GM03348 (cell line): ENCODE data around the gene PHRF1.
A peak's percentile ranks its signal among the peaks of the same experiment; 100 is the strongest.

Experiments used
- DNase-seq: peaks from one replicate; pipeline ENCODE4 v3.0.0; 2012; ENCODE audit warnings: low spot score

The PHRF1 gene

DNA sequence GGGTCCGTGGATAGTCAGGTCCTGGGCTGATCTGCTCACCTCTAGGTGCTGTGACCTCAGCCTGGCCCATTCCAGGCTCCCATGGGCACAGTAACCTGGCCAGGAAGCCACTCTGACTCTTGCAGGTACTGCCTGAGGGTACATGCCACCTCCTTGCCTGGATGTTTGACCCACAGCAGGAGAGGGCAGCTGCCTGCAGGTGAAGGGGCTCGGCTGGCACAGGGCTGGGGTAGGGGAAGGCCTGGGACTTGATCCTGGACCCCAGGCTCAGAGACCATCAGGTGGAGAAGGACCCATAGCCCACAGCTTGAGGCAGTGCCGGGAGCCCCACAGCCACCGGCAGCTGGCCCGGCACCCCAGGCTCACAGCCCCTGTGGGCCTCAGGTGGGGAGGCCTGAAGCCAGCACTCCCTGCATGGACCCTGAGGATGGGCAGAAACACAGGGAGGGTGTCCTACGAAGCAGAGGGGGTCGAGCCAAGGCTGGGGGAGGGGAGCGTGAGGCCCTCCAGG is 36.2 kb upstream of the PHRF1 start:
- no peak for DNase-seq

GRCh38 chr11:540583-541432 is 35.5 kb upstream of the PHRF1 start:
- no peak for DNase-seq

- DNase-seq, result no peak
Measured at GRCh38 chr11:541433-541885, 34.8 kb upstream of the PHRF1 start.

DNA sequence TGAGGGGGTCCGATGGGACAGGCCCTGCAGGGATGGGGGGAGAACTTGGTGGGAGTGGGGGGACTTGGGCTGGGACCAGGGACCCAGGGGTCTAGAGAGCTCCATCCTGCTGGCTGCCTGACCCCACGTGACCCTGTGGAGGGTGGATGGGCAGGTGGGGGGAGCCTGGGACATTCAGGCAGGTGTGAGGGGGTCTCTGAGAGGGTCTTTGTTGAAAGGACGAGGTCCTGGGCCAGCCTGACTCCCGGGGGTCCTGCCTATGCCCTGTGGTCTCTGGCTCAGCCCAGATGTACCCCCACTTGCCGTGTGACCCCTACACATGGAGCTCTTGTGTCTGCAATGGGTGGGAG is 31.5 kb upstream of the PHRF1 start:
- DNase-seq, result no peak

GRCh38 chr11:545171-545570 is 31.1 kb upstream of the PHRF1 start:
- no peak for DNase-seq

GRCh38 chr11:548700-549603 is 27.3 kb upstream of the PHRF1 start:
- DNase-seq, result no peak

DNA sequence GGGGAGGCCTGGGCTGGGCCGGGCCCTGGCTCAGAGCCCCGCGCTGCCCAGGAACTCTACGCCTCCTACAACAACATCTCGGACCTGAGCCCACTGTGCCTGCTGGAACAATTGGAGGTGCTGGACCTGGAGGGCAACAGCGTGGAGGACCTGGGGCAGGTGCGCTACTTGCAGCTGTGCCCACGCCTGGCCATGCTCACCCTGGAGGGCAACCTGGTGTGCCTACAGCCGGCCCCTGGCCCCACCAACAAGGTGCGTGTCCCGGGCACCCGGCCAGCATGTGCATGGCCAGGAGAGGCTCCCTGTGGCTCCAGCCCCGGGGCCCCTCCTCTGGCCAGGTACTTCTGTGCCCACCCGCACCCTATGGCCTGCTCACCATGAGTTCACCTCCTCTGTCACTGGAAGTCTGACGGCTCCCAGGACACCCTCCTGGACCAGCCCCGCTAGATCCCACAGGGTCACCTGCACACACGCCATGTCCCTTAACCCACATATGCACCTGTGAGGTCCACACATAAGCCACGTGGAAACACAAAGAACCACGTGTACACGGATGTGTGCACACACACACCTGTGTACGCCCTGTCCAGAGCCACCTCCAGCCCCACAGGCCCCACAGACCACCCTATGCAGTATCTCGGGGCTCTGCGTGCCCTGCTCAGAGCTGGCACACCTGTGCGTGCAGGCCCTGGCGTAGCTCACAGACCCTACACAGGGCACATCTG is 26.1 kb upstream of the PHRF1 start:
- no peak for DNase-seq

DNA sequence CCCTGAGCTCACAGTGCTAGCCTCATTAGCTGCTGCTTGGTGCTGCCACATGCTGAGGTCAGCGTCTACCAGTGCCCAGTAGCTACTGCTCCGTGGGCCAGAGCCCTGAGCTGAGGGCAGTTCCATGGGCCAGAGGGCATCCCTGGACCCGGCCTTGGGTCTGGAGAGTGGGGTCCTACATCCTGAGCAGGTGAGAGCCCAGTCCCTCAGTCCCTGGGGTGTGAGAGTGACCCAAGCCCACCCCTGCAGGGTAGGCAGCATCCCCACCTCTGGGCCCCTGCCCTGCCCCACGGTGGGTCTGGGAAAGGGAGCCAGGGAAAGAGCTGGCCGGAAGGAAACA is 25.6 kb upstream of the PHRF1 start:
- DNase-seq, result no peak

- DNase-seq, result no peak
Measured at GRCh38 chr11:551131-551530, 25.1 kb upstream of the PHRF1 start.

DNA sequence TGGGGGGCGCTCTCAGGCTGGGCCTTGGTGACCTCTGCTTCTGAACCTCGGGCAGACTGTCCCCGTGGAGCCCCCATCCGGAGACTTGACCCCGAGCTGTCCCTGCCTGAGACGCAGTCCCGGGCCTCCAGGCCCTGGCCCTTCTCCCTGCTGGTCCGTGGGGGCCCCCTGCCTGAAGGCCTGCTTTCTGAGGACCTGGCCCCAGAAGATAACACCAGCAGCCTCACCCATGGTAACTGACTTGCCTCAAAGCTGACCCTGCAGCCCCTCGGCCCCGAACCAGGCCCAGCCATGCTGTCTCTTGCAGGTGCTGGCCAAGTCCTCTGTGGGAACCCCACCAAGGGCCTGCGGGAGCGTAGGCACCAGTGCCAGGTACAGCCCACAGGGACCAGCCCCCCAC is 24.7 kb upstream of the PHRF1 start:
- no peak for DNase-seq

DNA sequence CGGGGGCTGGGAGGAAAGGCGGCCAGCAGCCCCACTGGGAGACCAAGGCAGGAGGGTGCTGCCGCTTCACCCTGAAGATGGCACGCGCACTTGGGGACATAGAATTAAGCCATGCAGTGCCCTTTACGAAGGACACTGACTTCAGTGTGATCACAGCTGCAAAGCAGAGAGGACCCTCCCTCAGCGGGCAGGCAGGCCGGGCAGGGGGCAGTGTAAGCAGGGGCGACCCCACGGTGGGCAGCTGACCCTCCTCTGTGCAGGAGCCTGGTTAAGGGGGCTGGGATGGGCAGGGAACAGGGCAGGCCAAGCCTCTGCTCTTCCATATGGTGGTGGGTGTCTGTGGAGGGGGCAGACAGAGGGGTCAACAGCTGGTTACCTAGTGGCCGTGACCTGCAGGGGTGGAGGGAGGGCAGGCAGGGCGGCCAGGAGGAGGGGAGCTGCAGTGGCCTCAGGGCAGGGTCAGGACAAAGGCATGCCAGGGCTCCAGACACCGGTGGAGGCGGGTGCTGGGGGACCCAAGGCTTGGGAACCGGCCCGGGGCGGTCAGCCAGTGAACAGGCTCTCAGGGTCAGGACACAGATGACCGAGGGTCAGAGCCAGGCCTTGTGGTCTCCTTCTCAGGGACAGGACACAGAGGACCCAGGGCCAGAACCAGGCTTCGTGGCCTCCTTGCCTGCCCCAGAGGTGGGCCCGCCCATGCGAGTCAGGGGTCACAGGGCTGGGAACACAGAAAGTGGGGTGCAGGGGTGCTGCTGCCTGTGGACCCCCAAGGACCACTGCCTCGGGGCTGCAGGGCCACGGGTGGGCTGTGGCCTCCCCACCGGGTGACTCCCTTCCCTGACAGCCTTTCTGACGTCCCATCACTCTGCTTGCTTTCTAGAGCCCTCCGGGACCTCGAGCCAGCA is 22.9 kb upstream of the PHRF1 start:
- DNase-seq, result no peak

GRCh38 chr11:553988-554340 is 22.3 kb upstream of the PHRF1 start:
- DNase-seq, result no peak

DNA sequence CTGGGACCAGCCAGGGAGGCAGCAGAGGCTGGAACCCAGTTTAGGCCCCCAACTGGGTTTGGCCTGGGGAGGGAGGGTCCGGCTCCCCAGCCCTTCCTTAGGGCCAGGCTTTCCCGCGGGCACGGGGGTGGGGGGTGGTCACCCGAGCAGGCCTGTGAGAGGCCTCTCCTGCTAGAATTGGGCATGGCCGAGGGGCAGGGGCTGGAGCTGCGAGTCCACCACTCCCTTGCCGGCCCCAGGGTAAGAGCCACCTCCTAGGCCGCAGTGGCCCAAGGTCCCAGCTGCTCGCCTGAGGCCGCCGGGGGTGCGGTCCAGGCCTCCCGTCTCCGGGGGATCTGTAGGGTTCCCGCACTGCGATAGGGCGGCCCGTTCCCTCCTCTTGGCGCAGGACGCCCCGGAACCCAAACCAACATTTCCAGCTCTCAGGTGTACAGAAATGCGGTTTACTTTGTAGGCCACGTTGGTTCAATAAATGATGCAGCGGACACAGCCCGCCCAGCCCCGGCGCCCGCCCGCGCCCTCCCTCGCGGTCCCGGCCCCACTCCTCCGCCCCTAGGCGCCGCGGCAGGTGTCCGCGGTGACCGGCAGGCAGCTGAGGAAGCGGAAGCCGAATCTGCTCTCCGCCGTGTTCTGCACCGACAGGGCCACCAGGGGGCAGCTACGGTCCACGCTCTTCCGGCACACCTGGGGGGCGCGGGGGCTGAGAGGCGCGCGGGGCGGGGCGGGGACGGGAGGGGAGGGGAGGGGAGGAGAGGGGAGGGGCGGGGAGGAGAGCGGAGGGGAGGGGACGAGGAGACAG is 21.6 kb upstream of the PHRF1 start:
- peak; percentile 73 for DNase-seq

GRCh38 chr11:555227-555779 is 21.0 kb upstream of the PHRF1 start:
- no peak for DNase-seq

DNA sequence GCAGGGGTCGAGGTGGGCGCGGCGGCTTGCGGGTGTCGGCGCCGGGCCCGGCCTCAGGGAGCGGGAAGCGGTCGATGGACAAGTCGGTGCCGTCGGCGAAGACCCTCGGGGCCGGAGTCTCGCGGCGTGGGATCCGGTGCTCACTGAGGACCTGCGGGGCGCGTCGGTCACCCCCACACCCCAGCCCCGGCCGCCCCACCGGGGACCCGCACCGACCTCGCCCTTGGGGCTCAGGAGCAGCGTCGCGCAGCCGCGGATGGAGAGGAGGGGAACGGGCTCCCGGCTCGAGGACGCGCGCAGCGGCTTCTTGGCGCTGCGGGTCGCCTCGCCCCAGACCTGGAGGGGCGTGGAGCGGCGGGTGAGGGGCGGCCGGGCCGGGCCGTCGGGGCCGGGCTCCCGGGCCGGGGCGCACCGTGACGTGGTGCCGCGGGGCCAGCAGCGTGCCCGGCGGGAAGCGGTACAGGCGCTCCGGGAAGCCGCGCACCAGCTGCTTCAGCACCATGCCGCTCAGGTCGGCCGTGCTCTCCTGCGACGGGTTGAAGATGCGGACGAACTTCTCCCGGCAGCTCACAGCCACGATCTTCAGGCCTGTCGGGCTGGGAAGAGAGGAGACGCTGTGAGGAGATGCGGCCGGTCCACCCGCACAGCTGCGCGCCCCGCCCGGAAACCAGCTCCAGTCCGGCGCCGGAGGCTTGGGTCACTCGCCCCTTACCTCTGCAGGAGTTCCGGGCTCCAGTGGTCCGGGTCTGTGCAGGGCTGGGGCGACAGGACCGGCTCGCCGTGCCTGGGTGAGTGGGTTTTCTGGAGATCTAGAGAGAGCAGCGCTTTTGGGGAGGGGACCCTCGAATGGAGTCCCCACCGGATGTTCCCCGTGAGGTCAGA is 20.2 kb upstream of the PHRF1 start:
- no peak for DNase-seq

DNA sequence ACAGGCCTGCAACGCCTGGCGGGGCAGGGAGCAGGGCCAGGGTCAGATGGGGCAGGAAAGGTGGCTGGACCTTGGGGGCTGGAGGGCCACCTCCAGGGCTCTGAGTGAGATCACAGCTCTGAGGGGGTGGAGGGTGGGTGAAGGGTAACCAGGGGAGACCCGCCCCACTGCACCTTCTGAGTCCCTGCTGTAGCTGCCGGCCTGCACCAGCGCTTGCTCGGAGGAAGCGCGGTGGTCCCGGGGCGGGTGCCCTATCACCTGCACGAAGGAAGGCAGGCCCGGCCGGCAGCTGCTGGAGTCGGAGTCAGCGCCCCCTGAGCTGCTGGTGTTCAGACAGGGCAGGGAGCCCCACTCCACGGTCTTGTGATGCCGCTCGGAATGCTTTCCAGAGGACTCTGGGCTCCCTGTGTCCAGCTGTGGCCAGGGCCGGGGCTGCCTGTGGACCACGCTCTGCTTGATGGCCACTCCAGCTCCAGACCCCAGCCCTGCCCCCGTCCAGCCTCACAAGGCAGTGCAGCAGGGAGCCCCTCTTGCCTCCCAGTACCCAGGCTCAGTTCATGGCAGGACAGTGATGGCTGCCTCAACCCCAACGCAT is 19.5 kb upstream of the PHRF1 start:
- DNase-seq, result no peak

GRCh38 chr11:557328-558132 is 18.7 kb upstream of the PHRF1 start:
- no peak for DNase-seq

DNA sequence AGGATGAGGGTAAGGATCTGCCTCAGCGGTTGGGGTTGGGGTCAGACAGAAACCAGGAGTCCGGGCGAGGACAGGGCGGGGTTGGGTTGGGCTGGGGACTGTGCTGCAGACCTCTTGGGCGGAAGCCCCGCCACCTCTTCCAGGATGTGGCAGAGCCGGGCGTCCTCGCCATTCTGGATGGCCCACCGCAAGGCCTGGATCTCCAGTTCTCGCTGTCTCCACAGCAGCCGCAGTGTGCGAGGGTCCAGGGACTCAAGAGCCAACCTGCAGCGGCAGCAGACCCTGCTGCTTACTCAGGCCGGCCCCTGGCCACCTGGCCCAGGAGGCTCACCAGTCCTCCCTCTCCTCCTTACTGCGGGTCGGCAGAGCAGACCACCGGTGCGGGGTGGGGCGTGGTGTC is 17.8 kb upstream of the PHRF1 start:
- DNase-seq, result no peak
